ENCODE data around the gene ATP8B3.

The ATP8B3 gene, protein sequence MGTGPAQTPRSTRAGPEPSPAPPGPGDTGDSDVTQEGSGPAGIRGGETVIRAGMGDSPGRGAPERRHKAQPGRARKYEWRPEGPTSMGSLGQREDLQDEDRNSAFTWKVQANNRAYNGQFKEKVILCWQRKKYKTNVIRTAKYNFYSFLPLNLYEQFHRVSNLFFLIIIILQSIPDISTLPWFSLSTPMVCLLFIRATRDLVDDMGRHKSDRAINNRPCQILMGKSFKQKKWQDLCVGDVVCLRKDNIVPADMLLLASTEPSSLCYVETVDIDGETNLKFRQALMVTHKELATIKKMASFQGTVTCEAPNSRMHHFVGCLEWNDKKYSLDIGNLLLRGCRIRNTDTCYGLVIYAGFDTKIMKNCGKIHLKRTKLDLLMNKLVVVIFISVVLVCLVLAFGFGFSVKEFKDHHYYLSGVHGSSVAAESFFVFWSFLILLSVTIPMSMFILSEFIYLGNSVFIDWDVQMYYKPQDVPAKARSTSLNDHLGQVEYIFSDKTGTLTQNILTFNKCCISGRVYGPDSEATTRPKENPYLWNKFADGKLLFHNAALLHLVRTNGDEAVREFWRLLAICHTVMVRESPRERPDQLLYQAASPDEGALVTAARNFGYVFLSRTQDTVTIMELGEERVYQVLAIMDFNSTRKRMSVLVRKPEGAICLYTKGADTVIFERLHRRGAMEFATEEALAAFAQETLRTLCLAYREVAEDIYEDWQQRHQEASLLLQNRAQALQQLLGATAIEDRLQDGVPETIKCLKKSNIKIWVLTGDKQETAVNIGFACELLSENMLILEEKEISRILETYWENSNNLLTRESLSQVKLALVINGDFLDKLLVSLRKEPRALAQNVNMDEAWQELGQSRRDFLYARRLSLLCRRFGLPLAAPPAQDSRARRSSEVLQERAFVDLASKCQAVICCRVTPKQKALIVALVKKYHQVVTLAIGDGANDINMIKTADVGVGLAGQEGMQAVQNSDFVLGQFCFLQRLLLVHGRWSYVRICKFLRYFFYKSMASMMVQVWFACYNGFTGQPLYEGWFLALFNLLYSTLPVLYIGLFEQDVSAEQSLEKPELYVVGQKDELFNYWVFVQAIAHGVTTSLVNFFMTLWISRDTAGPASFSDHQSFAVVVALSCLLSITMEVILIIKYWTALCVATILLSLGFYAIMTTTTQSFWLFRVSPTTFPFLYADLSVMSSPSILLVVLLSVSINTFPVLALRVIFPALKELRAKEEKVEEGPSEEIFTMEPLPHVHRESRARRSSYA (N-terminal part only)

DNA sequence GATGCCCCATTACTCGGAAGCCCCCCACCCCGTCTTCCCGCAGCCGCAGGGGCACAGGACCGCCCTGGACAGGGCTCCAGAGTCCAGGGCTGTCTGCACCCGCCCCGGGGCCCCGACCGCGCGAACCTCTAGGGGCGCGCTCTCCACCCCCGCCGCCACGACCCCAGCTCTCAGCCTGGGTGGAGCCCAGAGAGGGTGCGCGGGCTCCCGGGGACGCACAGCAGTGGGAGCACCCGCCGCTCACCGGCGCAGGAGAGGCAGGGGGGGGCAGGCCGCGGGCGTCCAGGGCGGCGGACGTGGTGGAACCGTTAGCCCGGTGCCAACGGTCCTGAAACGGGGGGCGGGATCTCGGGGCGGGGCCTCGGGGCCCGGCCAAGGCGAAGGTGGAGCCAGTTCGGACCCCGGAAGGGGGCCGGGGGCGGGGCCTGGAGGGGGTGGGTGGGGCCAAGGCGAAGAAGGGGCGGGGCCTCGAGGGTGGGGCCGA, at the start of gene ATP8B3:
ATP8B3 (minus strand) TSS at position 335 of the 484 bp plus-strand sequence. CDS start 540 bp downstream, outside the sequence.
- FAIRE-seq: no peak
- DNase-seq (ENCODE audit: insufficient read length, low spot score): no peak

DNA sequence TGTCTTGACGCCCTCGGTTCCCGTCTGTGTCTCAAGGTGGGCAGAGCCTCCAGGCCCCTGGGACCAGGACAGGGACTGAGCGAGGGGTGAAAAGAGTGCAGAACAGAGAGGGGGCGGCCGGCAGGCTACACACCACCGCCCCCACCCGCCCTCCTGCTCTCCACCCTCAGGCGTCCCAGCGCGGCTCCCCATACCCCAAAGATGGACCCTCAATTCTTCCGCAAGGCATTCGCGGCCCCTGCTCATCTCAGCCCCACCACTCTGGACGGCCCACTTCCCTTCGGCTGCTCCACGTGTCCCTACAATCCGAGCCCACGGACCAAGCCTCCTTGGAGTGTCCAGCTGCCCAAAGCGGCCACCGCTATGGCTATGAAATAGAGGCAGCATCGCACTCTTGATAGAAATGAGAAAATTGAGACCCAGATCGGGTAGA, 49.5 kb upstream of the ATP8B3 start:
- no peak for FAIRE-seq
- no peak for DNase-seq (ENCODE audit: insufficient read length, low spot score)

DNA sequence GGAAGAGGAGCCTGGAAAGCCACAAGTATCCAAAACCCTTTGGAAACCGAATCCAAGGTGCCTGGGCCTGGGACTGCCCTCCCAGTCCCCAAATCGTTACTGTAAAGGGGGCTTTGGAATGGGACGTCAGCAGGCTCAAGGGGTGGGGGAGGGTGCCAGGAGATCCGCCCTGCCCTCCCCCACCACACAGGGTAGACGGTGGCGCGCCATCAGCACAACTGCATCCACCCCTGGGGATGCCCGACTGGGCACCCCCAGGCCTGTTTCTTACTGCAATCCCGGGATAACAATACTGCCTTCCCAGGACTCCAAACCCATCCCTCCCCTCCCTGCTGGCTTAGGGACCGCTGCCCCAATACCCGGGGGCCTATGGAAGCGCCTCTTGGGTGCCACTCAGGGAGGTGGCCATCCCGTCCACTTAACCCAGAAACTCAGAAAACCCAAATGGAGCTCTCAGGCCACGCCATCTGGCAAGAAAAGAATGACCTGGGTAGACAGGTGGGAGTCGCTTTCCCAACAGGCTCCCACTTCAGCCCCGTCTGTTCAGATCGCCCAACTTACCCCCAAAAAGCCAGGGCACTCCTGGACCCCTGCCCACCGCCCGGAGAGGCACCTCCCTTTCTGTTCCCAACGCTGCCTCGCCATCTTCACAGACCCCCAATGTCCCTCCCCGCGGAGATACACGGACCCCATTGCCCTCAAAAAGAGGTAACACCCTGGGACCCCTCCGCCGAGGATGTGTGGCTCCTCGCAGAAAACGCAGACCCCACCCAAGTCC, 48.9 kb upstream of the ATP8B3 start:
- DNase-seq (ENCODE audit: insufficient read length, low spot score): no peak

DNA sequence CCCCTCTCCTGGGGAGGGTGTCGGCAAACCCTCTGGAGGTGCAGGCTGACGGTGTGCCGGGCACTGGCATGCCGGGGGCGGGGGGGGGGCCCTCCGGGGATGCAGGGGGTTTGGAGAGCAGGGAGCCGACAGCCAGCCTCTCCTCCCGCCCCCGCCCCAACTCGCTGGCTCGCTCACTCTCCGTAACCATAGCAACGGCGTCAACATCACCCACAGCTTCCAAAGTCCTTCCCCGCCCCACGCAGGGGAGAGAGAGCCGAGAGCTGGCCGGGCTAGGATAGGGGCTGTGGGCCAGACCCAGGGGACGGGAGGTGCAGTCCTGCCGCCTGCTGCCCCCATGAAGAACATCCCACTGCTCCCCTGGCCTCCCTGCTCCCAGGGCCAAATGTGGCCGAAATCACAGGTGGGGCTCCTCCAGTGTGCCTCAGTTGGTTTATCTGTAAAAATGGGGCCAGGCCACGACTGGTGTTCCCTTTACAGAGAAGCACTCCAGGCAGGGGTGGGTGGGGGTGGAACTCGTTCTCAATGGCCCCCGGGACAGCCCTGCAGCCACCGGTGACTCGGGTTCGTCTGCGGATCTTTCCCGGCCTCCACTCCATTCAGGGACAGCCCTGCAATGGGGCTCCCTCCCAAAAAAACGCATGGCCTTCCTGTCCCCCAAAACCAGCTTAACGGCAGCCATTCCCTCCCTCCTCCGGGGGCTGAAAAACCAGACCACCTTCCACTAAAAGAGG, 48.1 kb upstream of the ATP8B3 start:
- FAIRE-seq: no peak
- no peak for DNase-seq (ENCODE audit: insufficient read length, low spot score)

More for the DNA sequence above, 48.9 kb upstream of the ATP8B3 start:
- FAIRE-seq: no peak

DNA sequence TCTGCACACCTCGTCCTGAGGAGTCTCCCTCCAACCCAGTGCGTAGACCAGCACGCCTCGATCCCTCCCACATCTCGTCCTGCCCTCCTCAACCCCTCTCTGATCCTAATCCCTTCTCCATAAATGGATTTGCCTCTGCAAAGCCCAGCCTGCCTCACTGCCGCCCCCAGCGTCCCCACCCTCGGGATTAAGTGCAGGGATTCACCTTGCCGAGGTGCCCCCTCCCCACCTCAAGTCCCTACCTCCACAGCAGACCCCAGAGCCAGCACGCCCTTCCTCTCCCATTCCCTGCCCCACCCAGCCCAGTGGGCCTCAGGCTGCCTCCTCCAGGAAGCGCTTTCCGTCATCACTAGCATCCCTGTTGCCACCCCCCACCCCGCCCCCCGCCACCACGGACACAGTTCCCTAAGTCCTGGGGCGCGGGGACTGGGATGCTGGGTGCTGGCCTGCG, 47.3 kb upstream of the ATP8B3 start:
- FAIRE-seq (no peak), DNase-seq (ENCODE audit: insufficient read length, low spot score) (no peak)

DNA sequence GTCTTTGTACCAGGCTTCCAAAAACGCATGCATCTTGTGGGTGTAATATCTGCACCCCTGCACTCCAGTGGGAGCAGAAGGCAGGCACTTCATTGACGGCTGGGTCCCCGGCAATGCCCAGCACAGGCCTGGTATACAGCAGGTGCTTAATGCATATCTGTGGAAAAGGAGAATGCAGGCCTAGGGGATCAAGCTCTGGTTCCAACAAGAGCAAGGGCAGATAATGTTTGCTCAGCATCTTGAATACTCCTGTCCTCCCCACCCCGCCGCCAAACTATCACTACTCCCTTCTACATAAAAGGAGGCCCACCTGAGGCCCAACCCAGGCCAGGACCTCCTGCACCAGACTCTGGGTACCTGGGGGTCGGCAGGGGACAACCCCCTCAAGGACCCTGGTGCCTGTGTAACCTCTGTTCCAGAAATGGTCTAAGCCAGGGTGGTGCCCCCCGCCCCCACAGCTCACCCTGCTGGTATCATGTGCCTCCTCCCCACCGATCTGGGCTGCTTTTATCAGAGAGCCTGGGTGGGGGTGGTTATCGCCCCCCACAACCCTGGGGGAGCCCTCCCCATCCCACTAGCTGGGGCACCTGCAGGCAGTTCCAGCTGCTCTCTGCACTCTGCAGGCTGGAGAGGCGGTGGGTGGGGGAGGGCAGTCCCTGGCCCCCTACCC, 46.5 kb upstream of the ATP8B3 start:
- DNase-seq (ENCODE audit: insufficient read length, low spot score) (no peak), FAIRE-seq (no peak)

DNA sequence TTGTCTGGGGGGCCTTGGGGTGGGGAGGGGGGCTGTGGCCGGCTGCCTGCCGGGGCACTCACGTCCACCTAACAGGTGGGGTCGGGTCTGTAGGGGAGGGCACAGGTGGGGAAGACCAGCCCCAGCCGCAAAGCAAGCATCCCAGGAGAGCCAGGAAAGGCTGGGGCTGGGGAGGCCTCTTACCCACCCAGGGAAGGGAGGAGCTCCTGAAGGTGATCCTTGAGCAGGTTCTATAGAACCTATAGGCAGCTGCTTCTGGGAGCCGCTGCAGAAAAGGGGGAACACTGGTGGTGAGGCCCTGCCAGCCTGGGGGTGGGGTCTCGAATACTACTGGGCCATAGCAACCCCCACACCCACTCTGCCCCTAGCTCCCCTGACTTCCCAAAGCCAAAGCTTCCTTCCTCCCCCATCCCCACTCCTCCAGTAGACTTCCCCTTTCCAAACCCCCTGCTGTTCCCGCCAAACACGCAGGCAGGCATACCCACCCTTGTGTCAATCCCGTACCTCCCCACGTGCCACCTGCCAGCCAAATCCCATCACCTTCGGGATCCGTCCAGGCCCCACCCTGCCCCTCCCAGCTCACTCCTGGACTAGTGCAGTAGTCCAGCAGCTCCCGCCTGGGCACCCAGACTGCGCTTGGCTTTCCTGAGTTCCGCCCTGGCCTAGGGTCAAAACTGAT, 45.7 kb upstream of the ATP8B3 start:
- DNase-seq (ENCODE audit: insufficient read length, low spot score) (no peak), FAIRE-seq (no peak)

DNA sequence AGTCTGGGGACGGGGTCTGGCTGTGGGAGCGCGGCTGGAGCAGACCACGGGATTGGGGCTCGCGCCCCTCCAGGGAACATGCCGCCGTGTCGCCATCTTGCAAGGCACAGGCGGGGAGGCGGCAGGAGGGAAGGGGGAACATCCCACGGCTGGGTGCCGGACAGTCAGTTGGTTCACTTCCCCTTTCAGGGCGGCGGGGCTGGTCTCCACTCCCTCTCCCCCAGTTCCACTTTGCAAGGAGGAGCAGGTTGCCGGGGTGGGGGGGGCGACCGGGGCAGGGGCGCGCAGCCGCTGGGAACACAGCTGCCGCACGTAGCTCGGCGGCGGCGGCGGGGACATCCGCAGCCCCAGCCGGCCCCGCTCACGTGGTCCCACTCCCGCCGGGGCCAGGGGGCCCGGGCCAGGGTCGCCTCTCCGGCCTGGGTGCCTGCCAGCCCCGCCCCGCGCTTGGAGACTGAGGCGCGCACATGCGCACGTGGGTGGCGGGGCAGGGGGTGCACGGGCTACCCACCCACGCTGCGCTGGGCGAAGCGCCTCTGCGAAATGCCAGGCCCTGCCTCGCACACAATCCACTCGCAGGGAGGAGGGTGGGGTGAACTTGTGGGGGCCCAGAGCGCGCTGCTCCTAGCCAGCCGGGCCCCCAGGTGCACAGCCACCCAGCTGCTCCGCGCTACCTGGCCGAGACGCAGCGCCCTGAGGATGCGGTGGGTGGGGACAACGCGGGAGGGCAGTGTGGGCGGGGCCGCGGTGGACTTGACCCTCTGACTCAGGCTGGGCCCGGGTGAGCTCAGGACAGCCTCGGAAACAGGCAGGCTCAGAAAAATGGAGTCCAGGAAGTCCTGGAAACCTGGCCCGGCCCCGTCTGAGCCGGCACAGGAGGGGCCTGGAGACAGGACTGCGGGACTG, 44.9 kb upstream of the ATP8B3 start:
- FAIRE-seq (no peak), DNase-seq (ENCODE audit: insufficient read length, low spot score) (no peak)

DNA sequence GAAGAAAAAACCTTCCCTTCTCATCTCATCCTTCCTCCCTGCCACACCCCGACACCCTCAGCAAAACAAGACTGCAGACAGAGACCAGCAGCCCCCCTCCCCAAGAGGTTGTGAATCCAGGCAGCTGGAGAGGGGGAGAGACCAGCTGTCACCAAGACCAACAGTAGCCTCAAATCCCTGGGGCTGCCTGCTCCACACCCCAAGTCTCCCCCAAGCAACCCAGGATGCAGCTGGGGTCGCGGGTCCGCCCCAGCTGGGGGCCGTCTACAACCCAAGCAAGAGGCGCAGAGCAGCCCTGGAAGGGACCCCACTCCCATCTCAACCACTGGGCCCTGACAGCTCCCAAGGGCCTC, 44.2 kb upstream of the ATP8B3 start:
- FAIRE-seq: no peak
- DNase-seq (ENCODE audit: insufficient read length, low spot score): no peak

DNA sequence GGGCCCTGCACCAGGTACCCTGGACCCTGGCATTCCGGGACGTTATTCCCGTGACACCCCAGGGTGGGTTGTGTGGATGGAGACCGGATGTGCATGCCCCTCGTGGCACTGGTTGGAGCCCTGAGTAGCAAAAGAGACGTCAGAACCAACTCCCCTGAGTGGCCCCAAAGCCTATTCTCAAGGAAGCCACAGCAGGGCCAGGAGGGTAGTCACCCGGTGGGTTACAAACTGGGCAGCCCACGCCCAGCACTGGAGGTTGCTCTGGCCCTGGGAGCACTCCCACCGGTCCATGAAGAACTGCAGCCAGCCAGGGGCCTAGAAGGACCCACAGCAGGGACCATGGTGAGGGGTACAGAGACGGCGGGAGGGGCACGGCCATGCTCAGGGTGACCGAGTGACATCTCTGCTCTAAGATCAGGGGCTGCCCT, 43.8 kb upstream of the ATP8B3 start:
- FAIRE-seq: peak; percentile 26
- DNase-seq (ENCODE audit: insufficient read length, low spot score): no peak

DNA sequence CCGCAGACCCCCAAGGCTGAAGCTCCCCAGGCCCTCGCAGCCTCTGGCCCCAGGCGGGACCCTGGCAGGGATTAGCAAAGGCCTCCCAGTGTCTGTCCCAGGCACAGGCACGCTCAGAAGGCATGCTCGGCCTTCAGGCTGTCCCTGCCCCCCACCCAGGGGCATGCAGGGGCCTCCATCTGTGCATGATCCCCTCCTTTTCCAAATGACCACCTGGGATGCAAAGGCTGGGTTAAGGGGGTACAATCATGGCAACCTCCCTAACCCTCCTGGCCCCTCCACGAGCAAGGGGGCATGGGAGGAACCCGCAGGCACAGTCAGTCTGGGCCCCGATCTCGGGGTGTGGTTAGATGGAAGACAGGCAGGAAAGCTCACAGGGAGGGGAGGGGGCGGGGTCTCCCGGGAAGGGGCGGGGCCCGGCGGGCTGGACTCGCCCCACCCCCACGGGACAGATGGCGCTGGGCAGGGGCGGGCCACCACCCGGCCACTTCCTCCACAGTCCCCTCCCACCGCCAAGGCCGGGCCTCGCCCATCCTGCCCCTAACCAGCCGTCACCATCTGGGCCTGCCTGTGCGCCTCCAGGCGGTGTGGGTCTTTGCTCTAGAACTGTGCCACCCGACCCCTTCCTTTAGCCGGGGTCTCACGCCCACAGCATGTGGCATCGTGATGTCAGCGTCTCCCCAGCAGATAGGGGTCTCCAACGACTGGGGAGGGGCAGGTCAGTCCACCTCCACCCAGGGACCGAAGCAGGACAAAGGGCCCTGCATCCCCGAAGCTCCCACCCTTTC, 43.2 kb upstream of the ATP8B3 start:
- DNase-seq (ENCODE audit: insufficient read length, low spot score) (no peak), FAIRE-seq (no peak)

DNA sequence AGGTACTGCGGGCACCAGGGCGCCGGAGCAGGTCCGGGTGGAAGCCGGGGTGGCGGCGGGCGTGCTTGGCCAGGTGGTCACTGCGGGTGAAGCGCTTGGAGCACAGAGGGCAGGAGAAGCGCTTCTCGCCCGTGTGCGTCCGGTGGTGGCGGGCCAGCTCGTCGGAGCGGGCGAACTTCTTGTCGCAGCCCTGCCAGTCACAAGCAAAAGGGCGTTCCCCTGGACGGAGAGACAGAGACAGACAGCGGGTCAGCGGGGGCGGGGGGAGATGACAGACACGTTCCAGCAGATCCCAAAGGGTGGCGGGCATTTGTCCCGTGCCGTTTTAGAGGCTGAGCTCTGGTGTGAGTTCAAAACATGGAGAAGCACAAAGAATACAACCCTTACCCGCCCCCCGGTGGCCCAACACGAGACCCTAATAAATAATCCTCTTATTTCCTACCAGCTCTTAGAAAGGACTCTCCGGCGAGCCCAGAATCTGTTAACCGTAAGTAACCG, 42.5 kb upstream of the ATP8B3 start:
- FAIRE-seq: no peak

DNA sequence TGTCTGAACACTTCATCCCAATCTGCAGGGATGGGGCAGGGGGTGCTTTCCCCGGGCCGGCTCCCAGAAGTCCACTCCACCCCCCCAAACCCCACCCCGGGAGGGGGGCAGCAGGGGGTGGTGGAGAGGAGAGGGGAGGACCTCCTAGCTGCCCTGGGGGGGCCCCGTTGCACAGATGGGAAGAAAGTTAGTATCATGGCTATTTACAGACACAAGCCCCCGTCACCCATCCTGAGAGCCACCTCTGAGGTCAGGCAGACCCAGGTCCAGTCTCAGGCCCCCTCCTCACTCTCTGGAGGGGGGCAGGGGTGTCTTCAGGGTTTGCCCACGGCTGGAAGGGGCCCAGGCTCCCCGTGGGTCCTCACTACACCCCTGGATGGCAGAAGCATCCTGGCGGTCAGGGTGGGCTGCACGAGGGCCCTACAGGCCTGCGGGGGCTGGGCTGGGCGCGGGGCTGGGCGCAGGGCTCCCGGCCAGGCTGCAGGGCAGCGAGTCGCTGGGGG, 42.0 kb upstream of the ATP8B3 start:
- DNase-seq (ENCODE audit: insufficient read length, low spot score) (no peak), FAIRE-seq (no peak)

More for the DNA sequence above, 42.5 kb upstream of the ATP8B3 start:
- no peak for DNase-seq (ENCODE audit: insufficient read length, low spot score)

DNA sequence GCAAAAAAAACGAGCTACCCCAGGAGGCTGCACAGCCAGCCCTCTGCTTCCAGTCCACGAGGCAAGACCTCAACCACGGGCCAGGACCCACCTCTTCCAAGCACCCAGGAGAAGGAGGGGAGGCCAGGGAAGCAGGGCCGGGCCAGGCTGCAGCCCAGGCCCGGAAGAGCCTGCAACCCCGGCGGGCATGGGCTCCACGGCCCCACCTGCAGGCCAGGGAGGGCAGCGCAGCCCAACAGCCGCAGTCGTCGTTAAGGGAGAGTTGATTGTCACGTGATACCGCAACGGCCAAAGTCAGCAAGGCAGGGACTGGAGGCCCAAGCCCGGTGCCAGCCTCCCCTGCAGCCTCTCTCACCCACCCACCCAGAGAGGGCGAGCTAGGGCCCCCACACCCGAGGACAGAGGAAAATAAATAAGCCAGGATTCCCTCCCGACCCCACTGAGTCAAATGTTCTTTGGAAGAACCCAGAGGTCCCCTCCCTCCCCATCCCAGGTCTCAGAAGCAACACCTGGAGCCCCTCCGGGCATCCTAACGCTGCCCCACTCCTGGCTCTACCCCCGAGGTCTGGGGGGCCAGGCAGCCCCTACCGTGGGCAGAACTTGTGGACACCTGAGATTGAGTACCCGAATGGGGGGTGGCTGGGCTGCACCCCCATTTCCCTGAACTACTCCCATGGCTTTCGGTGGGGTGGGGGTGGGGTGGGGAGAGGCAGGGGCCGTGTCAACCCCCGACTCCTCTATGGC, 41.4 kb upstream of the ATP8B3 start:
- FAIRE-seq (no peak), DNase-seq (ENCODE audit: insufficient read length, low spot score) (peak; percentile 68)

DNA sequence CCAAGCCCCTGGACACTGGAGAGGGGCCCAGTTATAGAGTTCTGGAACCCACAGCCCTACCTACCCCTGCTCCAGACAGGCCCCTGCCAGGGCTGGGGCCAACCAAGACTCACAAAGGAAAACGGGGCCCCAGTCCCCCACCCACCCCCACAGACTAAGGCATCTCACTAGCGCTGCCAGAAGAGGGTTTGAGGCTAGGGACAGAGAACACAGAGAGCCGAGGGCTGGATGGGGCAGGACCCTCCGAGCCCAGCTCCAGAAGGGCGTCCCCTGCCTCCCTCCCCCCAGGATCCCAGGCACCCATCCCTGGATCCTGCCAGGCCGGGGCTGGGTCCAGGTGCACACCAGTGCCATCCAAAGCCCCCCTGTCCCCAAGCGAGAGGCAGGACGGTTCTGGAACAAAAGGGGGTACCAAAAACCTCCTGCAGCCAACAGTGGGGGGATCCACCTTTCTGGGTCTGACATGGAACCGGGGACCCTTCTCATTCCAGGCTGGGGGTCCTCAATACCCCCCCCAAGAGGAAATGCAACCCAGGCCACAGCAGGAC, 40.6 kb upstream of the ATP8B3 start:
- FAIRE-seq: no peak
- no peak for DNase-seq (ENCODE audit: insufficient read length, low spot score)
